Loucy (cell line): ENCODE measurements around the gene CD300LG.

ENCODE experiments used
- H2AFZ ChIP-seq: fragments of 200-600 bp; sonication (generic); 2 replicates; pipeline ENCODE4 v1.6.0; 2016; ENCODE audit warnings: antibody characterized with exemption, mild to moderate bottlenecking, low read length, moderate library complexity
- H3F3A ChIP-seq: fragments of 200-600 bp; 2 replicates; pipeline ENCODE4 v1.6.0; 2016; ENCODE audit warnings: antibody characterized with exemption, low read depth, mild to moderate bottlenecking
- H3K27me3 ChIP-seq: fragments of 200-600 bp; sonication (generic); 2 replicates; pipeline ENCODE4 v1.6.1; 2014; ENCODE audit warnings: low read length, mild to moderate bottlenecking; ENCODE audit not compliant: insufficient read depth, poor library complexity, severe bottlenecking
- H3K36me3 ChIP-seq: fragments of 200-600 bp; sonication (generic); 2 replicates; pipeline ENCODE4 v1.6.1; 2016; ENCODE audit warnings: low read length; ENCODE audit not compliant: insufficient read depth
- H3K4me1 ChIP-seq: fragments of 200-600 bp; sonication (generic); 2 replicates; pipeline ENCODE4 v1.5.1; 2014; ENCODE audit warnings: low read length, mild to moderate bottlenecking; ENCODE audit not compliant: insufficient read depth, poor library complexity, severe bottlenecking
- H3K4me2 ChIP-seq: fragments of 200-600 bp; sonication (generic); 2 replicates; pipeline ENCODE4 v1.6.0; 2014; ENCODE audit warnings: antibody characterized with exemption, low read length, low read depth, mild to moderate bottlenecking; ENCODE audit not compliant: poor library complexity, severe bottlenecking
- H3K4me3 ChIP-seq: fragments of 200-600 bp; sonication (generic); 2 replicates; pipeline ENCODE4 v1.5.1; 2014; ENCODE audit warnings: low read length, mild to moderate bottlenecking, mixed read lengths; ENCODE audit not compliant: poor library complexity, severe bottlenecking
- H3K79me2 ChIP-seq: fragments of 200-600 bp; sonication (generic); 2 replicates; pipeline ENCODE4 v1.6.1; 2014; ENCODE audit warnings: low read length; ENCODE audit not compliant: insufficient read depth
- H3K9ac ChIP-seq: fragments of 200-600 bp; sonication (generic); 2 replicates; pipeline ENCODE4 v1.6.0; 2014; ENCODE audit warnings: mild to moderate bottlenecking, low read depth, low read length, moderate library complexity; ENCODE audit not compliant: poor library complexity, severe bottlenecking
- H3K9me2 ChIP-seq: fragments of 200-600 bp; sonication (generic); replicated peaks from 2 replicates; pipeline ENCODE4 v1.6.1; 2016; ENCODE audit warnings: low read depth, low read length, mixed read lengths
- H3K9me3 ChIP-seq: fragments of 200-600 bp; sonication (generic); 2 replicates; pipeline ENCODE4 v1.6.1; 2014; ENCODE audit warnings: mild to moderate bottlenecking, antibody characterized with exemption, low read length, low read depth; ENCODE audit not compliant: insufficient read depth
- H4K20me1 ChIP-seq: fragments of 200-600 bp; sonication (generic); 2 replicates; pipeline ENCODE4 v1.6.0; 2014; ENCODE audit warnings: antibody characterized with exemption, low read length, mild to moderate bottlenecking; ENCODE audit not compliant: insufficient read depth, poor library complexity, severe bottlenecking
- EZH2phosphoT487 ChIP-seq: fragments of 200-600 bp; IDR thresholded peaks from 2 replicates; pipeline ENCODE4 v1.6.1; 2018; ENCODE audit warnings: antibody characterized with exemption, mild to moderate bottlenecking, moderate library complexity, borderline replicate concordance
- TF ChIP-seq, protein P1 (sequence below): fragments of 200-600 bp; sonication (generic); conservative IDR thresholded peaks from 2 replicates; pipeline ENCODE4 v1.5.1; 2014; ENCODE audit warnings: mild to moderate bottlenecking, antibody characterized with exemption, low read length

The CD300LG gene

DNA sequence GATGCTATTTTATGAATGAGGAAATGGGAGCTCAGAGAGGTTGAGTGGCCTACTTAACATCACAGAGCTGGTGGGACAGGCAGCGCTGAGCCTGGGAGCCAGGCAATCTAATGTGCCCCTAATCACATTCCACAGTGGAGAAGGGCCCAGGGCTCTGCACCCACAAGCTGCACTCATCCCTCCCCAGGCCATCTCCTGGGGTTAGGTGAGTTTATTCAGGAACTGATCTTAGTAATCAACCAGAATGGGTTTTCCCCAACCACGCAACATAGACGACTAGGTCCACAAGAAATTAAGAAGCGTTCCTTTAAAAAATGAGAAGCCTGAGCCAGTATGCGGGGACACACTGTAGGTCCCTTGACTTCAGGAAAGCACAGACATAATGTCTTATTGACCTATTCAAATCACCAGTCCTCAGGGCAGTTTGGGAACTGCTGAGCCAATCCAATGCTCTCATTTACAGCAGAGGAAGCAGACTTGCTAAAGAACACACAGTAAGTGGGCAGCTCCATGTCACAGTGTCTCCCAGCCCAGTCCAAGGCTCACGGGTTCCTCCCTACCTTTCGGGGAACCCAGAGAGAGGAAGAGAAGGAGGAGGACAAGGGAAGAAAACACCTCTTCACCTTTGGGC is 16.4 kb upstream of the CD300LG start:
- H3K36me3 ChIP-seq = no peaks in the 10 kb centered on the region
- no peak overlapping the region for H3K4me3 ChIP-seq
- H3K79me2 ChIP-seq = no peaks in the 10 kb centered on the region

DNA sequence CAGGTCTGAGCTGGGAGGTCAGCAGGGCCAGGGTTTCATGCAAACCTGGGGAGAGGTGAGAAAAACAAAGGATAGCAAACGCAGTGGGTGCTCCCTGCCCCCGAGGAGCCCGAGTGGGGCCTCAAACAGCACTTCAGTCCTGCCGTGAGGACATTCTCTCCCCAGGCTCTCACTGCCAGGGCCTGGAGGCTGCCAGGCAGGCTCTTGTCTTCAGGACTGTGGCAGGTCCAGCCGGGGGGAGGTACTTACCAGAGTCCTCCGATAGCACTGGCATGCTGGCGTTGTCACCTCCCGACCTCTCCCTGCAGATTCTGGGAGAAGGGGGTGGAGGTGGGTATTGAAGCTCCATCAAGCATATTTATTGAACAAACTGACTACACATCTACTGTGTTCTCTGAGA is 15.3 kb upstream of the CD300LG start:
- Histone ChIP-seq H3K27me3 (peaks cover 34% of the 10 kb centered on the region), H3K4me2 (no peak overlapping the region), H3K4me3 (no peak overlapping the region), H3K4me1 (no peaks in the 10 kb centered on the region), H3K9me2 (no peaks in the 10 kb centered on the region), H2AFZ (no peak overlapping the region), H3K9me3 (no peaks in the 10 kb centered on the region), H3K79me2 (no peaks in the 10 kb centered on the region), H3K9ac (no peak overlapping the region), H3F3A (no peaks in the 10 kb centered on the region), H4K20me1 (no peaks in the 10 kb centered on the region), H3K36me3 (no peaks in the 10 kb centered on the region)
- TF ChIP-seq, protein P1, sequence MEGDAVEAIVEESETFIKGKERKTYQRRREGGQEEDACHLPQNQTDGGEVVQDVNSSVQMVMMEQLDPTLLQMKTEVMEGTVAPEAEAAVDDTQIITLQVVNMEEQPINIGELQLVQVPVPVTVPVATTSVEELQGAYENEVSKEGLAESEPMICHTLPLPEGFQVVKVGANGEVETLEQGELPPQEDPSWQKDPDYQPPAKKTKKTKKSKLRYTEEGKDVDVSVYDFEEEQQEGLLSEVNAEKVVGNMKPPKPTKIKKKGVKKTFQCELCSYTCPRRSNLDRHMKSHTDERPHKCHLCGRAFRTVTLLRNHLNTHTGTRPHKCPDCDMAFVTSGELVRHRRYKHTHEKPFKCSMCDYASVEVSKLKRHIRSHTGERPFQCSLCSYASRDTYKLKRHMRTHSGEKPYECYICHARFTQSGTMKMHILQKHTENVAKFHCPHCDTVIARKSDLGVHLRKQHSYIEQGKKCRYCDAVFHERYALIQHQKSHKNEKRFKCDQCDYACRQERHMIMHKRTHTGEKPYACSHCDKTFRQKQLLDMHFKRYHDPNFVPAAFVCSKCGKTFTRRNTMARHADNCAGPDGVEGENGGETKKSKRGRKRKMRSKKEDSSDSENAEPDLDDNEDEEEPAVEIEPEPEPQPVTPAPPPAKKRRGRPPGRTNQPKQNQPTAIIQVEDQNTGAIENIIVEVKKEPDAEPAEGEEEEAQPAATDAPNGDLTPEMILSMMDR = no peak
- TF ChIP-seq EZH2phosphoT487 = no peak

More for the DNA sequence above, 16.4 kb upstream of the CD300LG start:
- TF ChIP-seq, protein P1 = no peak
- Histone ChIP-seq H3K9ac (no peak overlapping the region), H3K27me3 (peaks cover 34% of the 10 kb centered on the region), H3K9me2 (no peaks in the 10 kb centered on the region), H4K20me1 (no peaks in the 10 kb centered on the region), H3K9me3 (no peaks in the 10 kb centered on the region), H3K4me2 (no peak overlapping the region), H3K4me1 (no peaks in the 10 kb centered on the region), H2AFZ (no peak overlapping the region), H3F3A (no peaks in the 10 kb centered on the region)

DNA sequence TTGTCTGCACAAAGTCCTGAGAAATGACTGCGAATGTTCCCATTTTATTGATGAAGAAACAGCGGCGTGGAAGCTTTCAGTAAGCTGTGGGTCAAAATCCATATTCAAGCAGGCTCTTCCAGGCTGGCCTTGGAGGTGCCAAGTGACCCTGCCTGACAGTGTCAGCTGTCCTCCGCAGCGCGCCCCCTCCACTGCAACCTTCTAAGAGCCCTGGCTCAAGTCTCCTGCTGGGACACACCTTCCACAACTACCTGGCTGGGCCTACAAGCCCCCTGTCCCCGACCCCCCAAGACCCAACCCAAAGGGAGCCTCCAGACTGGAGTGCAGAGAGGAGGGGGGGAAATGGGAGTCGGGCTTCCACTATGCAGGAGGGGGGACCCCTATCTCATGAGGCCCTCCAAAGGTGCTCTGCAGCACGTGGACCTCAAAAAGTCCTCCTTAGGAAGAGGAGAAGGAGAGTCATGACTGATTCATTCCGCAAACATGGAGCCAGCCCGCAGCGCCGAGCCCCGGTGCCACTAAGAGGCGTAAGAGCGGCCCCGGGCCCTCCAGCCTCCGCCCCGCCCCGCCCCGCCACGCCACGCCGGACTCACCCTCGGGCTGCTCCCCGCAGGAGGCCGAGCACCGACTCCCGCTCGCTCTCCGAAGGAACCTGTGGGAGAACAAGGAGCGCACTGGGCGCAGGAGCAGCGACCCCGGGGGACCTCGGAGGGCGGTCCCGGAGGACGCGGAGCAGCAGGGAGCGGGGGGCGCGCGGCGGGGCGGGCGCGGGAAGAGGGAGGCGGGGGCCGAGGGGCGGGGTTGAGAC is 14.6 kb upstream of the CD300LG start:
- Histone ChIP-seq H3K4me1 (no peaks in the 10 kb centered on the region), H3K9ac (no peak overlapping the region), H3K36me3 (no peaks in the 10 kb centered on the region), H3K4me2 (peak overlapping the region; percentile 62), H3F3A (no peaks in the 10 kb centered on the region), H2AFZ (peak overlapping the region; percentile 68), H3K9me3 (no peaks in the 10 kb centered on the region), H3K27me3 (peaks cover 34% of the 10 kb centered on the region), H3K79me2 (no peaks in the 10 kb centered on the region), H3K4me3 (peak overlapping the region; percentile 45), H4K20me1 (no peaks in the 10 kb centered on the region), H3K9me2 (no peaks in the 10 kb centered on the region)
- TF ChIP-seq EZH2phosphoT487 = no peak
- TF ChIP-seq, protein P1 = no peak
